H9 (cell line): Measurements from ENCODE around the gene AMIGO1. TPM values are rescaled to one million over a fixed set of nuclear protein-coding genes. Genes with fewer than 3 reads are reported as not detected.

Experiments used
- DNase-seq: peaks from one replicate; pipeline ENCODE4 v3.0.0-alpha.2; 2017
- H2AFZ ChIP-seq: one replicate; pipeline ENCODE4 v1.6.1; 2013; ENCODE audit warnings: mild to moderate bottlenecking, low read length, control low read depth, moderate library complexity
- H2AK5ac ChIP-seq: 2 replicates; pipeline ENCODE4 v1.6.1; 2013; ENCODE audit warnings: low read length, control low read depth, mixed read lengths; ENCODE audit not compliant: insufficient read length
- H2BK120ac ChIP-seq: one replicate; pipeline ENCODE4 v1.6.1; 2013; ENCODE audit warnings: low read depth, mild to moderate bottlenecking, low read length, control low read depth, inconsistent platforms; ENCODE audit not compliant: poor library complexity, severe bottlenecking
- H2BK12ac ChIP-seq: 2 replicates; pipeline ENCODE4 v1.6.1; 2013; ENCODE audit warnings: low read length, control low read depth, mixed read lengths, low read depth; ENCODE audit not compliant: insufficient read length
- H2BK15ac ChIP-seq: 2 replicates; pipeline ENCODE4 v1.6.1; 2013; ENCODE audit warnings: low read depth, low read length, control low read depth
- H2BK20ac ChIP-seq: one replicate; pipeline ENCODE4 v1.6.1; 2013; ENCODE audit warnings: low read depth, mild to moderate bottlenecking, low read length, control low read depth, inconsistent platforms; ENCODE audit not compliant: poor library complexity, severe bottlenecking
- H2BK5ac ChIP-seq: 2 replicates; pipeline ENCODE4 v1.6.1; 2013; ENCODE audit warnings: low read length, control low read depth, mixed read lengths; ENCODE audit not compliant: insufficient read length
- H3K14ac ChIP-seq: 2 replicates; pipeline ENCODE4 v1.6.1; 2013; ENCODE audit warnings: low read length, control low read depth; ENCODE audit not compliant: insufficient read depth
- H3K18ac ChIP-seq: 2 replicates; pipeline ENCODE4 v1.6.1; 2013; ENCODE audit warnings: low read depth, mild to moderate bottlenecking, mixed read lengths, low read length, control low read depth; ENCODE audit not compliant: insufficient read length
- H3K23ac ChIP-seq: 2 replicates; pipeline ENCODE4 v1.6.1; 2013; ENCODE audit warnings: low read length, control low read depth, mixed read lengths, low read depth; ENCODE audit not compliant: insufficient read length
- H3K23me2 ChIP-seq: 2 replicates; pipeline ENCODE4 v1.6.1; 2013; ENCODE audit warnings: low read depth, mild to moderate bottlenecking, mixed read lengths, low read length, control low read depth; ENCODE audit not compliant: insufficient read length, poor library complexity, severe bottlenecking
- H3K27ac ChIP-seq: 2 replicates; pipeline ENCODE4 v1.5.1; 2013; ENCODE audit warnings: low read length, control low read depth, mixed read lengths, low read depth; ENCODE audit not compliant: insufficient read length
- H3K27me3 ChIP-seq: 2 replicates; pipeline ENCODE4 v1.6.1; 2013; ENCODE audit warnings: low read length, control low read depth, inconsistent platforms; ENCODE audit not compliant: insufficient read depth
- H3K4ac ChIP-seq: 2 replicates; pipeline ENCODE4 v1.6.1; 2013; ENCODE audit warnings: low read depth, mild to moderate bottlenecking, control low read depth, inconsistent platforms, low read length, moderate library complexity
- H3K4me1 ChIP-seq: 2 replicates; pipeline ENCODE4 v1.6.1; 2013; ENCODE audit warnings: low read length, control low read depth, inconsistent platforms; ENCODE audit not compliant: insufficient read depth
- H3K4me2 ChIP-seq: 2 replicates; pipeline ENCODE4 v1.6.1; 2013; ENCODE audit warnings: low read length, control low read depth, mixed read lengths; ENCODE audit not compliant: insufficient read length, insufficient read depth
- H3K56ac ChIP-seq: 2 replicates; pipeline ENCODE4 v1.6.1; 2013; ENCODE audit warnings: low read depth, mild to moderate bottlenecking, mixed read lengths, low read length, control low read depth; ENCODE audit not compliant: insufficient read length
- H3K79me1 ChIP-seq: 2 replicates; pipeline ENCODE4 v1.6.1; 2013; ENCODE audit warnings: low read depth, mild to moderate bottlenecking, moderate library complexity, low read length, control low read depth, inconsistent platforms; ENCODE audit not compliant: insufficient read depth, poor library complexity, severe bottlenecking
- H3K79me2 ChIP-seq: 2 replicates; pipeline ENCODE4 v1.6.1; 2013; ENCODE audit warnings: low read length, control low read depth, inconsistent platforms; ENCODE audit not compliant: insufficient read depth
- H3K9ac ChIP-seq: 2 replicates; pipeline ENCODE4 v1.6.1; 2013; ENCODE audit warnings: low read length, control low read depth, mixed read lengths; ENCODE audit not compliant: insufficient read length; ENCODE audit errors: extremely low read depth
- H3K9me3 ChIP-seq: one replicate; pipeline ENCODE4 v1.6.1; 2013; ENCODE audit warnings: low read depth, low read length, inconsistent platforms; ENCODE audit not compliant: control insufficient read depth
- H3T11ph ChIP-seq: one replicate; pipeline ENCODE4 v1.6.1; 2013; ENCODE audit warnings: mild to moderate bottlenecking, low read length, control low read depth, inconsistent platforms
- H4K20me1 ChIP-seq: one replicate; pipeline ENCODE4 v1.6.1; 2013; ENCODE audit not compliant: control insufficient read depth, insufficient read length, insufficient read depth
- H4K5ac ChIP-seq: 2 replicates; pipeline ENCODE4 v1.6.1; 2013; ENCODE audit warnings: low read depth, mild to moderate bottlenecking, mixed read lengths, low read length, control low read depth; ENCODE audit not compliant: insufficient read length
- H4K8ac ChIP-seq: replicated peaks from 2 replicates; pipeline ENCODE4 v1.6.1; 2013; ENCODE audit warnings: low read length, control low read depth, mixed read lengths, low read depth; ENCODE audit not compliant: insufficient read length
- H4K91ac ChIP-seq: 2 replicates; pipeline ENCODE4 v1.6.1; 2013; ENCODE audit warnings: low read depth, mild to moderate bottlenecking, moderate library complexity, mixed read lengths, low read length, control low read depth; ENCODE audit not compliant: insufficient read length
- H3K27ac Mint-ChIP-seq, 3 experiments: 2 replicates in 2 of 3; 3 replicates in 1 of 3; pipeline ENCODE4 v1.8.0; 2020 to 2021; ENCODE audit warnings: mixed read lengths in 3 of 3, mild to moderate bottlenecking in 1 of 3, moderate library complexity in 1 of 3
- H3K27me3 Mint-ChIP-seq: 2 replicates; pipeline ENCODE4 v1.8.0; 2021; ENCODE audit warnings: low read depth, mild to moderate bottlenecking, moderate library complexity, mixed read lengths
- H3K36me3 Mint-ChIP-seq, 3 experiments: 2 replicates in 2 of 3; 3 replicates in 1 of 3; pipeline ENCODE4 v1.8.0; 2020 to 2021; ENCODE audit warnings: low read depth in 3 of 3, mixed read lengths in 3 of 3; ENCODE audit not compliant: insufficient read depth in 1 of 3
- H3K4me1 Mint-ChIP-seq, 2 experiments: 2 replicates each; pipeline ENCODE4 v1.8.0; 2020; ENCODE audit warnings: mixed read lengths in 2 of 2
- H3K4me3 Mint-ChIP-seq, 2 experiments: 2 replicates in 1 of 2; 3 replicates in 1 of 2; pipeline ENCODE4 v1.8.0; 2020 to 2021; ENCODE audit warnings: mild to moderate bottlenecking in 2 of 2, mixed read lengths in 2 of 2, moderate library complexity in 1 of 2
- H3K9me3 Mint-ChIP-seq, 2 experiments: 2 replicates in 1 of 2; 3 replicates in 1 of 2; pipeline ENCODE4 v1.8.0; 2020; ENCODE audit warnings: mild to moderate bottlenecking in 2 of 2, mixed read lengths in 2 of 2, moderate library complexity in 1 of 2
- WGBS: extraction: QIAGEN DNeasy Blood & Tissue Kit; methylation state at CpG from one replicate; pipeline ENCODE4 v1.1.7; 2013; ENCODE audit warnings: missing lambda C conversion rate, low lambda C conversion rate, mixed read lengths; ENCODE audit not compliant: insufficient read length; ENCODE audit errors: extremely low coverage; 5-methylcytosine and 5-hydroxymethylcytosine counted together
- total RNA-seq: library from RNA; stranded (reverse); gene quantifications from 2 replicates; pipeline ENCODE4 v1.2.1, GENCODE V29; 2021
- TF ChIP-seq, protein P1 (sequence below): fragments of 200-600 bp; sonication (generic); conservative IDR thresholded peaks from 3 replicates; pipeline ENCODE4 v1.8.0; 2021; ENCODE audit warnings: antibody characterized with exemption, mild to moderate bottlenecking

The AMIGO1 gene
- total RNA-seq, 1 experiment from 2014 or later = 4.1 TPM

DNA sequence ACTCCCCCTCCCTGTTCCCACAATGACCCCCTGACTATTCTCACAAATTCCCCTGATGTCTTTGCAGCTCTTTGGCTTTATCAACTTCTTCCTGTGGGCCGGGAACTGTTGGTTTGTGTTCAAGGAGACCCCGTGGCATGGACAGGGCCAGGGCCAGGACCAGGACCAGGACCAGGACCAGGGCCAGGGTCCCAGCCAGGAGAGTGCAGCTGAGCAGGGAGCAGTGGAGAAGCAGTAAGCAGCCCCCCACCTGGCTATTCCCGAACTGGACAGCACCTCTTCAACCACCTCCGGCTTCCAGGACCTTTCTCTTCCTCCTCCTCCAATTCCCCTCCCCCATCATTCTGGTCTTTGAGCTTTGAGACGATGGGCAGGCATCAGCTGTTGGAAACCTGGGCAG, 30.2 kb downstream of the AMIGO1 start:
- Histone ChIP-seq H3K23ac (no peak overlapping the region), H3K27me3 (0 out of 2 replicates have a peak, but pooled peaks cover 2% of the 10 kb centered on the region), H3K4me1 (no peaks in the 10 kb centered on the region), H2BK120ac (no peak overlapping the region), H3K56ac (no peak overlapping the region), H4K20me1 (no peaks in the 10 kb centered on the region), H2BK20ac (no peak overlapping the region), H3K9me3 (no peaks in the 10 kb centered on the region), H2AK5ac (no peak overlapping the region), H4K91ac (no peak overlapping the region), H3K4ac (no peak overlapping the region), H3K4me2 (no peak overlapping the region), H3T11ph (no peak overlapping the region), H2AFZ (no peak overlapping the region), H2BK5ac (no peak overlapping the region), H3K18ac (no peak overlapping the region), H3K79me1 (no peaks in the 10 kb centered on the region), H2BK12ac (no peak overlapping the region), H4K5ac (no peak overlapping the region), H3K14ac (no peak overlapping the region), H2BK15ac (no peak overlapping the region), H3K9ac (no peak overlapping the region), H3K23me2 (peaks cover 8% of the 10 kb centered on the region), H3K79me2 (no peaks in the 10 kb centered on the region), H3K27ac (no peak overlapping the region), H4K8ac (no peak overlapping the region)
- Mint-ChIP-seq H3K36me3 (no peaks in the 10 kb centered on the region; a peak in 1 of 7 replicates), H3K27ac (no peak overlapping the region), H3K4me1 (peaks cover 15% of the 10 kb centered on the region in 2 experiments), H3K9me3 (no peaks in the 10 kb centered on the region; a peak in 1 of 5 replicates), H3K4me3 (no peak overlapping the region), H3K27me3 (peaks cover 42% of the 10 kb centered on the region)
- TF ChIP-seq, protein P1, sequence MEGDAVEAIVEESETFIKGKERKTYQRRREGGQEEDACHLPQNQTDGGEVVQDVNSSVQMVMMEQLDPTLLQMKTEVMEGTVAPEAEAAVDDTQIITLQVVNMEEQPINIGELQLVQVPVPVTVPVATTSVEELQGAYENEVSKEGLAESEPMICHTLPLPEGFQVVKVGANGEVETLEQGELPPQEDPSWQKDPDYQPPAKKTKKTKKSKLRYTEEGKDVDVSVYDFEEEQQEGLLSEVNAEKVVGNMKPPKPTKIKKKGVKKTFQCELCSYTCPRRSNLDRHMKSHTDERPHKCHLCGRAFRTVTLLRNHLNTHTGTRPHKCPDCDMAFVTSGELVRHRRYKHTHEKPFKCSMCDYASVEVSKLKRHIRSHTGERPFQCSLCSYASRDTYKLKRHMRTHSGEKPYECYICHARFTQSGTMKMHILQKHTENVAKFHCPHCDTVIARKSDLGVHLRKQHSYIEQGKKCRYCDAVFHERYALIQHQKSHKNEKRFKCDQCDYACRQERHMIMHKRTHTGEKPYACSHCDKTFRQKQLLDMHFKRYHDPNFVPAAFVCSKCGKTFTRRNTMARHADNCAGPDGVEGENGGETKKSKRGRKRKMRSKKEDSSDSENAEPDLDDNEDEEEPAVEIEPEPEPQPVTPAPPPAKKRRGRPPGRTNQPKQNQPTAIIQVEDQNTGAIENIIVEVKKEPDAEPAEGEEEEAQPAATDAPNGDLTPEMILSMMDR = no peak
- no CpG with 5 or more reads among the region's 5 CpGs for WGBS
- peak; percentile 24 for DNase-seq
